Endothelial cell of umbilical vein (primary cell): ENCODE measurements around the gene KCNMA1. TPM values are rescaled to one million over a fixed set of nuclear protein-coding genes. Genes with fewer than 3 reads are reported as not detected.

Source experiments
- BruUV-seq: library from RNA; stranded (reverse); fragments of 400-500 nt; replicated peaks from 2 replicates; lab custom pipeline; 2021; lab: Mats Ljungman, UMichigan
- CTCF ChIA-PET: fragments of 300-600, 350-600 bp; sonication (Branson Sonifier 250); formaldehyde crosslinking; loops from one replicate; lab custom pipeline; 2021; ENCODE audit warnings: antibody characterized with exemption, inconsistent platforms; lab: Charles Lee
- POLR2A ChIA-PET: fragments of 300-600, 350-600 bp; sonication (Branson Sonifier 250); formaldehyde crosslinking; loops from one replicate; lab custom pipeline; 2021; ENCODE audit warnings: antibody characterized with exemption, inconsistent platforms; lab: Charles Lee
- DNase-seq: peaks from one replicate; pipeline ENCODE4 v3.0.0-alpha.2; 2011; ENCODE audit warnings: low read depth, low spot score
- FAIRE-seq: peaks from 2 replicates; lab custom pipeline; 2011; peaks lifted over from hg19 to GRCh38; lab: Jason Lieb, UNC
- H2AFZ ChIP-seq: 2 replicates; pipeline ENCODE4 v1.6.0; 2012; ENCODE audit warnings: low read depth, low read length, control low read depth, inconsistent platforms
- H3K27ac ChIP-seq: 2 replicates; pipeline ENCODE4 v1.5.1; 2011; ENCODE audit warnings: low read depth, mild to moderate bottlenecking, control low read depth, low read length, moderate library complexity; ENCODE audit not compliant: insufficient read depth
- H3K27me3 ChIP-seq, 2 experiments: 2 replicates each; pipeline versions ENCODE4 v1.6.0 to v1.6.1; 2011; ENCODE audit warnings: low read length in 2 of 2, mixed read lengths in 1 of 2; ENCODE audit not compliant: control insufficient read depth in 2 of 2, insufficient read depth in 2 of 2
- H3K36me3 ChIP-seq, 2 experiments: 2 replicates in 1 of 2; 3 replicates in 1 of 2; pipeline ENCODE4 v1.5.1; 2011; ENCODE audit warnings: low read length in 2 of 2, mild to moderate bottlenecking in 1 of 2, moderate library complexity in 1 of 2; ENCODE audit not compliant: control insufficient read depth in 2 of 2, insufficient read depth in 2 of 2; ENCODE audit errors: extremely low read depth in 1 of 2
- H3K4me1 ChIP-seq: 3 replicates; pipeline ENCODE4 v1.5.1; 2011; ENCODE audit warnings: mild to moderate bottlenecking, low read length; ENCODE audit not compliant: control insufficient read depth, insufficient read depth; ENCODE audit errors: extremely low read depth
- H3K4me2 ChIP-seq: 2 replicates; pipeline ENCODE4 v1.6.1; 2011; ENCODE audit warnings: low read length, control low read depth, mixed read lengths; ENCODE audit not compliant: insufficient read depth
- H3K4me3 ChIP-seq, 3 experiments: fragments of 200-600 bp in 1 of 3; sonication (generic), shearing (Covaris generic) in 1 of 3; replicated peaks in 1 of 3; 2 replicates each; pipeline ENCODE4 v1.5.1; 2011 to 2016; ENCODE audit warnings: control low read depth in 3 of 3, low read length in 3 of 3, mild to moderate bottlenecking in 2 of 3, inconsistent platforms in 1 of 3, low read depth in 1 of 3, moderate library complexity in 1 of 3; ENCODE audit not compliant: insufficient read depth in 1 of 3
- H3K79me2 ChIP-seq: 2 replicates; pipeline ENCODE4 v1.6.0; 2012; ENCODE audit warnings: low read length, inconsistent platforms; ENCODE audit not compliant: control insufficient read depth, insufficient read depth
- H3K9ac ChIP-seq: replicated peaks from 2 replicates; pipeline ENCODE3; 2011; ENCODE audit warnings: low read length, control low read depth; ENCODE audit not compliant: insufficient read depth; ENCODE audit errors: extremely low read depth
- H3K9me1 ChIP-seq: replicated peaks from 3 replicates; pipeline ENCODE4 v1.6.0; 2011; ENCODE audit warnings: mild to moderate bottlenecking, low read length; ENCODE audit not compliant: control insufficient read depth, insufficient read depth; ENCODE audit errors: extremely low read depth
- H3K9me3 ChIP-seq: replicated peaks from 2 replicates; pipeline ENCODE4 v1.5.1; 2012; ENCODE audit warnings: low read length, inconsistent platforms; ENCODE audit not compliant: control insufficient read depth, insufficient read depth
- H4K20me1 ChIP-seq: replicated peaks from 2 replicates; pipeline ENCODE3; 2011; ENCODE audit warnings: mild to moderate bottlenecking, low read length; ENCODE audit not compliant: control insufficient read depth, insufficient read depth; ENCODE audit errors: extremely low read depth
- CTCF ChIP-seq, 2 donors: IDR thresholded peaks; 1 replicate in 1 of 2; 2 replicates in 1 of 2; pipeline ENCODE4 v1.5.1; 2011; ENCODE audit warnings: low read length in 2 of 2, mild to moderate bottlenecking in 2 of 2, moderate library complexity in 2 of 2, control low read depth in 1 of 2, inconsistent platforms in 1 of 2, low read depth in 1 of 2; ENCODE audit not compliant: insufficient read depth in 1 of 2; ENCODE audit errors: extremely low read depth in 1 of 2
- EZH2 ChIP-seq: IDR thresholded peaks from 2 replicates; pipeline ENCODE4 v1.6.1; 2012; ENCODE audit warnings: borderline replicate concordance, low read depth, mild to moderate bottlenecking, moderate library complexity, low read length, inconsistent platforms; ENCODE audit not compliant: severe bottlenecking
- FOS ChIP-seq: IDR thresholded peaks from 2 replicates; pipeline ENCODE4 v1.6.1; 2011; ENCODE audit warnings: mild to moderate bottlenecking, low read length, moderate library complexity, borderline replicate concordance; ENCODE audit not compliant: insufficient read depth
- GATA2 ChIP-seq: IDR thresholded peaks from 2 replicates; pipeline ENCODE4 v1.7.0; 2011; ENCODE audit warnings: low read depth, mild to moderate bottlenecking, moderate library complexity, mixed read lengths, low read length; ENCODE audit not compliant: insufficient read length, insufficient read depth
- JUN ChIP-seq: IDR thresholded peaks from 2 replicates; pipeline ENCODE4 v1.6.1; 2011; ENCODE audit warnings: borderline replicate concordance, low read depth; ENCODE audit not compliant: insufficient read length, insufficient read depth
- MAX ChIP-seq: IDR thresholded peaks from 2 replicates; pipeline ENCODE4 v1.6.1; 2011; ENCODE audit not compliant: insufficient read depth, insufficient read length
- MYC ChIP-seq: IDR thresholded peaks from one replicate; pipeline ENCODE4 v1.6.1; 2011; ENCODE audit warnings: mild to moderate bottlenecking, low read depth, low read length
- POLR2A ChIP-seq: IDR thresholded peaks from 2 replicates; pipeline ENCODE4 v1.6.1; 2012; ENCODE audit warnings: low read depth, mild to moderate bottlenecking, control low read depth, low read length
- POLR2AphosphoS5 ChIP-seq: IDR thresholded peaks from 2 replicates; pipeline ENCODE4 v1.6.1; 2012; ENCODE audit warnings: low read depth, mild to moderate bottlenecking, control low read depth, low read length, moderate library complexity; ENCODE audit not compliant: insufficient read depth
- dilution Hi-C: fragments of 300-500 bp; cut with MboI; formaldehyde crosslinking; loops from one replicate; pipeline ENCODE4 v1.15.0; 2019; ENCODE audit warnings: low sequenced_read_pairs; ENCODE audit not compliant: extremely low pct_ligation_motif_present
- intact Hi-C: fragments of 100-400 bp; cut with micrococcal nuclease; formaldehyde crosslinking; loops from one replicate; pipeline ENCODE4 v1.10.0; 2022
- polyA plus RNA-seq, 4 experiments: library from polyadenylated mRNA; depleted of rRNA in 3 of 4; stranded (reverse) in 3 of 4; unstranded in 1 of 4; fragments of >200 nt; gene quantifications; 2 replicates each; pipeline versions ENCODE4 v1.2.1 to v1.2.3, GENCODE V29; 2011 to 2012; ENCODE audit warnings: missing spikeins in 1 of 4
- total RNA-seq: library from RNA; stranded (reverse); gene quantifications from 2 replicates; pipeline ENCODE4 v1.2.3, GENCODE V29; 2021

The KCNMA1 gene
- total and polyA plus RNA-seq, 2 donors (not counting 3 experiments of a cell fraction or from before 2014, with no cell fraction given): 0.10 to 0.82 TPM

DNA sequence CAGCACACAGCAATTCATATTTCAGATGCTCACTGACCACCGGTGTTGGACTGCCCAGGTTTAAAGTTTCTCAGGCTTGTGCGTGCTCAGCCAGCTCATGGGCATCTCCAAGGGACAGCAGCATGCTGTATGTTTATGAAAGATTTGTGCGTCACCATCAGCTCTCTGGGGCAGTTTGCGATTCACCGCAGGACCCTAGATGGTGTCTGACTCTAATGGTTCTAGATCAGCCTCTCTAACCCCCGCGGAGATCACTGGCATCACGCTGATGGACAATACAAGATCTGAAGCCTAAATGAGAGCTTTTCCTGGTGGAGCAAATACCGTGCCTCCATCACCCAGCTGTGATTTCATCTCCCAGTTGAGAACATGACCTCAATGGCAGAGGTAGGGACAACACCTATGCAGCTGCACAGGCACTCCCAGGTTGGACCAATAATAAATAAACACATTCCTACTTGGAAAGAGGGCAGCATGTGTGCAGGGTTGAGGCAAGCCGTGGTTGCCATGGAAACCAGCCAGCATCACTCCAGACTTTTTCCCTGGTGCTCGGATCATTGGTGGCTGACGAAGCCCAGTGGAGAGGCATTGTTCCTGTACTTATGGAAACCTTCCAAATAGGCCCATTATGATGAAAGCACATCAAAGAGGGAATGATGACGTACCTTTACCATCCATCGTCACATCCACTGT, 253.6 kb downstream of the KCNMA1 start:
- H3K4me3 ChIP-seq: no peak overlapping the region
- DNase-seq (no peak), FAIRE-seq (no peak)
- H3K4me1 ChIP-seq: peaks cover 28% of the 10 kb centered on the region
- no peaks in the 10 kb centered on the region for H3K79me2 ChIP-seq
- no peak overlapping the region for H3K4me2 ChIP-seq
- no peaks in the 10 kb centered on the region for H3K9me1 ChIP-seq
- intact Hi-C loops (no loop called here), dilution Hi-C loops (no loop called here)
- no peak overlapping the region for H2AFZ ChIP-seq
- H3K9ac ChIP-seq: no peak overlapping the region
- no peak for TF ChIP-seq JUN
- TF ChIP-seq CTCF (IDR thresholded peaks at IDR 0.05; ENCODE audit: extremely low read depth in 1 of 2, insufficient read depth in 1 of 2, low read depth in 1 of 2, low read length in 2 of 2): no peak
- TF ChIP-seq GATA2: no peak
- TF ChIP-seq MYC: no peak
- no peak for TF ChIP-seq MAX
- no peak for TF ChIP-seq FOS
- TF ChIP-seq POLR2AphosphoS5: no peak
- no peak for TF ChIP-seq POLR2A
- TF ChIP-seq EZH2: no peak
- H3K27ac ChIP-seq: no peak overlapping the region
- no peaks in the 10 kb centered on the region for H3K36me3 ChIP-seq
- no TSS peak for BruUV-seq
- ChIA-PET POLR2A (no interaction called here), CTCF (interaction anchor here (1.3 kb wide), 1 partner anchor 28 kb away, joined by 3 read pairs; no protein-coding TSS in a partner anchor)
- H3K27me3 ChIP-seq: no peaks in the 10 kb centered on the region
- no peaks in the 10 kb centered on the region for H4K20me1 ChIP-seq
- H3K9me3 ChIP-seq: no peaks in the 10 kb centered on the region
